GM12801 (cell line): Measurements from ENCODE around the gene PREX1.

Experiments
- CTCF ChIP-seq: IDR thresholded peaks from one replicate; pipeline ENCODE4 v1.5.1; 2011; ENCODE audit warnings: control low read depth; ENCODE audit not compliant: insufficient read length; ENCODE audit errors: extremely low read depth

The PREX1 gene

GRCh38 chr20:48636301-48636700, 191.5 kb downstream of the PREX1 start:
- no peak for TF ChIP-seq CTCF

GRCh38 chr20:48635791-48636267, 192.0 kb downstream of the PREX1 start:
- TF ChIP-seq CTCF: no peak

- no peak for TF ChIP-seq CTCF
Measured at GRCh38 chr20:48635361-48635760, 192.4 kb downstream of the PREX1 start.

- TF ChIP-seq CTCF: no peak
Measured at GRCh38 chr20:48634641-48635040, 193.2 kb downstream of the PREX1 start.

GRCh38 chr20:48633620-48634257, 194.1 kb downstream of the PREX1 start:
- no peak for TF ChIP-seq CTCF

- no peak for TF ChIP-seq CTCF
Measured at GRCh38 chr20:48632825-48633619, 194.8 kb downstream of the PREX1 start.

GRCh38 chr20:48632017-48632824, 195.6 kb downstream of the PREX1 start:
- no peak for TF ChIP-seq CTCF
